Tibial nerve (tissue), 4 donors: Measurements from ENCODE around the gene PDZD2. TPM values are rescaled to one million over a fixed set of nuclear protein-coding genes. Genes with fewer than 3 reads are reported as not detected.

ENCODE experiments used
- DNase-seq, 2 donors: peaks; one replicate each; pipeline ENCODE4 v3.0.0-alpha.2; 2019; ENCODE audit warnings: low spot score in 2 of 2
- H3K27ac ChIP-seq, 4 donors: fragments of 200-600 bp; sonication (generic) in 3 of 4; one replicate each; pipeline ENCODE4 v1.5.1; 2017 to 2019; ENCODE audit warnings: mild to moderate bottlenecking in 1 of 4
- H3K27me3 ChIP-seq, 2 donors: fragments of 200-600 bp; sonication (generic) in 1 of 2; one replicate each; pipeline versions ENCODE4 v1.5.1 to v1.6.0; 2017 to 2019
- H3K36me3 ChIP-seq, 3 donors: fragments of 200-600 bp; sonication (generic); one replicate each; pipeline ENCODE4 v1.5.1; 2018 to 2019
- H3K4me1 ChIP-seq, 4 donors: fragments of 200-600 bp; sonication (generic) in 3 of 4; one replicate each; pipeline ENCODE4 v1.5.1; 2017 to 2019
- H3K4me3 ChIP-seq, 4 donors: fragments of 200-600 bp; sonication (generic) in 3 of 4; one replicate each; pipeline ENCODE4 v1.5.1; 2017 to 2019; ENCODE audit warnings: mild to moderate bottlenecking in 1 of 4, moderate library complexity in 1 of 4
- H3K9me3 ChIP-seq, 4 donors: fragments of 200-600 bp; sonication (generic) in 3 of 4; one replicate each; pipeline ENCODE4 v1.5.1; 2017 to 2019
- EP300 ChIP-seq, 2 donors: sonication (generic); formaldehyde crosslinking; IDR thresholded peaks; one replicate each; pipeline ENCODE4 v1.6.1; 2017; ENCODE audit warnings: antibody characterized with exemption in 2 of 2, mild to moderate bottlenecking in 1 of 2
- POLR2A ChIP-seq, 2 donors: fragments of 450-650 bp; IDR thresholded peaks; one replicate each; pipeline ENCODE4 v1.6.1; 2017; ENCODE audit warnings: antibody characterized with exemption in 2 of 2, mild to moderate bottlenecking in 2 of 2, moderate library complexity in 2 of 2
- WGBS, 2 donors: methylation state at CpG; one replicate each; pipeline ENCODE4 v1.1.5; 2018; 5-methylcytosine and 5-hydroxymethylcytosine counted together
- total RNA-seq, 4 donors: library from RNA; depleted of rRNA; stranded (reverse); fragments of >200 nt; gene quantifications; one replicate each; pipeline ENCODE4 v1.1.0, GENCODE V29; 2016
- TF ChIP-seq, protein P1 (sequence below), 5 experiments: fragments of 200-600 bp in 3 of 5; fragments of 450-650 bp in 2 of 5; sonication (generic) in 3 of 5; IDR thresholded peaks; one replicate each; pipeline ENCODE4 v1.5.1; 2016 to 2019; ENCODE audit warnings: antibody characterized with exemption in 5 of 5, mild to moderate bottlenecking in 3 of 5, moderate library complexity in 2 of 5

The PDZD2 gene
- total RNA-seq, 4 donors from 2014 or later = 102 to 153 (median 117) TPM

DNA sequence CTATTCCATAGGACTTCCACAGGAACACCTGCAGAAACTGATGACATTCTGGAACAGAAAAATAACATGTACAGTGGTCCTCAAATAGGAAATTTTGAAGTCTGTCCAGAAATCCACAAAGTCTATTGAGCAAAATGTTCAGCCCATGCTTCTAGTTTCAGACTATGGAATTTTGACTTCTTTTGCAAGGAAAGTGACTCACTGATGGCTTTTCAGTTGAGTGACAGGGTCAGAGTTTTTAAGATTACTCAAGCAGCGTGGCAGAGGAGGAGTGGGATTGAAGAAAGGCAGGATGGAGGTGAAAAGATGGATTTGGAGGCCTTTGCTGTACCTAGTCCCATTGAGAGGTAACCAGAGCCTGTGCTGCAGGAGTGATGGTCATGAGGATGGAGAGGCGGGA, 383.7 kb downstream of the PDZD2 start:
- 80 to 82% methylated on average over 2 of the region's 2 CpGs for WGBS, 2 donors
- no peaks in the 10 kb centered on the region for H3K36me3 ChIP-seq
- peak overlapping the region in 3 of 4 donors; percentile 45 to 94 (median 93) for H3K27ac ChIP-seq
- no peak for DNase-seq
- peaks cover 0 to 83% (median 50%) of the 10 kb centered on the region in 4 donors for H3K4me1 ChIP-seq
- H3K4me3 ChIP-seq = no peak overlapping the region
- TF ChIP-seq, protein P1, sequence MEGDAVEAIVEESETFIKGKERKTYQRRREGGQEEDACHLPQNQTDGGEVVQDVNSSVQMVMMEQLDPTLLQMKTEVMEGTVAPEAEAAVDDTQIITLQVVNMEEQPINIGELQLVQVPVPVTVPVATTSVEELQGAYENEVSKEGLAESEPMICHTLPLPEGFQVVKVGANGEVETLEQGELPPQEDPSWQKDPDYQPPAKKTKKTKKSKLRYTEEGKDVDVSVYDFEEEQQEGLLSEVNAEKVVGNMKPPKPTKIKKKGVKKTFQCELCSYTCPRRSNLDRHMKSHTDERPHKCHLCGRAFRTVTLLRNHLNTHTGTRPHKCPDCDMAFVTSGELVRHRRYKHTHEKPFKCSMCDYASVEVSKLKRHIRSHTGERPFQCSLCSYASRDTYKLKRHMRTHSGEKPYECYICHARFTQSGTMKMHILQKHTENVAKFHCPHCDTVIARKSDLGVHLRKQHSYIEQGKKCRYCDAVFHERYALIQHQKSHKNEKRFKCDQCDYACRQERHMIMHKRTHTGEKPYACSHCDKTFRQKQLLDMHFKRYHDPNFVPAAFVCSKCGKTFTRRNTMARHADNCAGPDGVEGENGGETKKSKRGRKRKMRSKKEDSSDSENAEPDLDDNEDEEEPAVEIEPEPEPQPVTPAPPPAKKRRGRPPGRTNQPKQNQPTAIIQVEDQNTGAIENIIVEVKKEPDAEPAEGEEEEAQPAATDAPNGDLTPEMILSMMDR (IDR thresholded peaks at IDR 0.05) = no peak
- TF ChIP-seq POLR2A (IDR thresholded peaks at IDR 0.05) (no peak), EP300 (IDR thresholded peaks at IDR 0.05) (no peak)
- no peaks in the 10 kb centered on the region for H3K27me3 ChIP-seq
- no peaks in the 10 kb centered on the region for H3K9me3 ChIP-seq

DNA sequence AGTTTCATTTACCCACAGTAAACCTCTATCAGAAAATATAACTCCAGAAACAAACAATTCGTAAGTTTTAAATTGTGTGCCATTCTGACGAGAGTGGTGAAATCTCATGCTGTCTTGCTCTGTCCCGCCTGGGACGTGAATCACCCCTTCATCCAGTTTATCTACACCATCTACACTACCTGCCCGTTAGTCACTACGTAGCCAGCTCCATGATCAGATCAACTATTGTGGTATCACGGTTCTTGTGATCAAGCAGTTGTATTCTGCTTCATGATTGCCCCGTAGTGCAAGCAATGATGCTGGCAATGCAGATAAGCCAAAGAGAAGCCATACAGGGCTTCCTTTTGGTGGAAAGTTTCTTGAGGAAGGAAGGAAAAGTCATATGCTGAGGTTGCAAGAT, 384.9 kb downstream of the PDZD2 start:
- H3K4me3 ChIP-seq = no peak overlapping the region
- peak overlapping the region in 2 of 4 donors; percentile 93 to 94 for H3K27ac ChIP-seq
- peaks cover 0 to 83% (median 45%) of the 10 kb centered on the region in 4 donors for H3K4me1 ChIP-seq
- WGBS, 2 donors = 83 to 86% methylated on average over 8 of the region's 8 CpGs
- H3K36me3 ChIP-seq = no peaks in the 10 kb centered on the region
- no peak for DNase-seq
- no peaks in the 10 kb centered on the region for H3K27me3 ChIP-seq
- TF ChIP-seq POLR2A (IDR thresholded peaks at IDR 0.05) = no peak
- TF ChIP-seq EP300 (IDR thresholded peaks at IDR 0.05) = no peak
- TF ChIP-seq, protein P1 (IDR thresholded peaks at IDR 0.05) = no peak
- H3K9me3 ChIP-seq = no peaks in the 10 kb centered on the region

DNA sequence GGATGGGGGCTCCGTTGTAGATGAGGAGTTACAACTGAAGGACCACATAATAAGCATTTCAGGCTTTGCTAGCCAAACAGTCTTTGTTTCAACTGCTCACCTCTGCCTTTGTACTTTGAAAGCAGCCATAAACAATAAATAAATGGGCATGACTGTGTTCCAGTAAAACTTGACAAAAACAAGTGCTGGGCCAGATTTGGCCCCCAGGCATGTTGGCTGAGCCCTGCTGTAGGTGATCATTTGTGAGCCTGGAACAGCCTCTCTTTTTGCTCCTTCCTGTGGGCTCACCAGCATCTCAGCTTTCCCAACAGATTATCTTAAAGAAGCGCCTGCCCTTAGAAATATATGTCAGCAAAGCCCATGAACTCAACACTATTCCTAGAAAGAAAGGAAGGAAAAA, 385.8 kb downstream of the PDZD2 start:
- 93 to 94% methylated on average over 2 of the region's 2 CpGs for WGBS, 2 donors
- peaks cover 0 to 81% (median 48%) of the 10 kb centered on the region in 4 donors for H3K4me1 ChIP-seq
- TF ChIP-seq POLR2A (IDR thresholded peaks at IDR 0.05) = no peak
- TF ChIP-seq, protein P1 (IDR thresholded peaks at IDR 0.05) = no peak
- no peak for TF ChIP-seq EP300 (IDR thresholded peaks at IDR 0.05)

DNA sequence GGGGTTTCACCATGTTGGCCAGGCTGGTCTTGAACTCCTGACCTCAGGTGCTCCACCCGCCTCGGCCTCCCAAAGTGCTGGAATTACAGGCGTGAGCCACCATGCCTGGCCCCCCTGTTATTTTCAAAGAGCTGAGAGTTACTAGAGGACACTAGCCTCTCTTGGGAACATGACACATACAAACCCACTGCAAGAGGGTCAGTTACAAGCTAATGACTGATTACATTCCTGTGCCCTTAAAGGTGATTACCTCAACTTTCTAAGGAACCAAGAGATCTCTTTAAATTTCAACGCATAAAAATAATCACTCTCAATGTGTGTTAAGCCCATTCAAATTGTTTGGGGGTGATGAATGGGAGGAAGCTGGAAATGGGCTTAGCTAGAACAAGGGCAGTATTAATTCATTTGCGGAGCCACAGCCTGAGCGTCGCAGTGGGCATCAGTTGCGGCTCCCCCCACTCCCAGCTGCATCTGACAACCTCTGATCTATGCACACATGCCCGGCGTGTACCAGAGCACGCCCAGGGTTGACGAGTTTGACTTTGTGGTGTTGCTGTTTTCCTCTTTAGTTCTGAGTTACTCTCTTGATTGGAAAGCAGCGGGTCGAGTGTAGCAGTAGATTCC, 388.3 kb downstream of the PDZD2 start:
- Histone ChIP-seq H3K27me3 (no peaks in the 10 kb centered on the region), H3K4me1 (peaks cover 4 to 81% (median 52%) of the 10 kb centered on the region in 4 donors), H3K9me3 (no peaks in the 10 kb centered on the region), H3K27ac (peak overlapping the region; percentile 55 to 93 (median 90)), H3K36me3 (no peaks in the 10 kb centered on the region), H3K4me3 (peak overlapping the region in 1 of 4 donors; percentile 14)
- WGBS, 2 donors = 25 to 30% methylated on average over 14 of the region's 14 CpGs
- TF ChIP-seq POLR2A (IDR thresholded peaks at IDR 0.05) = no peak
- TF ChIP-seq, protein P1 (IDR thresholded peaks at IDR 0.05) = no peak
- no peak for TF ChIP-seq EP300 (IDR thresholded peaks at IDR 0.05)
- DNase-seq = no peak

More for the DNA sequence above, 385.8 kb downstream of the PDZD2 start:
- no peaks in the 10 kb centered on the region for H3K27me3 ChIP-seq
- no peaks in the 10 kb centered on the region for H3K9me3 ChIP-seq
- peak overlapping the region in 2 of 4 donors; percentile 72 to 93 for H3K27ac ChIP-seq
- H3K4me3 ChIP-seq = no peak overlapping the region
- DNase-seq = no peak
- H3K36me3 ChIP-seq = no peaks in the 10 kb centered on the region

DNA sequence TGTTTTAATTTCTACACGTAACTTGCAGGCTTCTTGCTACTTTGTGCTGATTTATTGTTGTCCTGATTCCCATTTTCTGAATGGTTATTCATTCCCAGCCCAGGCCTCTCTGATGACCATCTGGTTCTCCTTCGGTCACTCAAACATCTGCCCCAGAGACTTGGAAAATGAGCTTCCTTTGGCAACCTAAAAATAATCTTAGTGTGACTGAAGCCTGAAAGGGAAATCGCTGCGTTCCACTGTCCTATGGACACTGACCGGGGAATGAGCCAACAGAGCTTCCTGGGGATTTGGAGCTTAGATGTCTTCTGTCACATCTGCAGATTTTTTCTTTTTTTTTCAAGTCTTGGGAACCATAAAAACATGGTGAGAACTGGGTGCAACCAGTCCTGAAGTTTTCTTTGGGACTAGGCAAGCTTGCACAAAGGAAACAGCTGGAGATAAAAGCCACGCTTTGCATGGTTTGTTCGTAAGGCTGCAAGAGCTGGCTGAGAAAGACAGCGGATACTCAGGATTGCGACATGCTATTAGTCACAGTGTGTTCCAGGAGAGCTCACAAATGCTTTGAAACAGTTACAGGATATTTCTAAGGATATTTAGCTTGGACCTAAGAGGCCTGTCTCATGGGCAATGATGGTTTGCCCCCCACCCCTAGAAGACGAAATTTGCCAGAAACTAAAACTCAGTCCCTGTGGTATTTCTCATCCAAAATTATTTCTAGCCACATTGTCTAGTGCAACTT, 389.0 kb downstream of the PDZD2 start:
- peaks cover 4 to 81% (median 52%) of the 10 kb centered on the region in 4 donors for H3K4me1 ChIP-seq
- WGBS, 2 donors = 8 to 10% methylated on average over 10 of the region's 10 CpGs
- H3K27ac ChIP-seq = peak overlapping the region; percentile 55 to 93 (median 90)
- peak; percentile 41 to 83 for DNase-seq
- no peaks in the 10 kb centered on the region for H3K27me3 ChIP-seq
- H3K9me3 ChIP-seq = no peaks in the 10 kb centered on the region
- TF ChIP-seq, protein P1 (IDR thresholded peaks at IDR 0.05) = peak in 1 of 5 experiments; percentile 12
- TF ChIP-seq EP300 (IDR thresholded peaks at IDR 0.05) (peak; percentile 87 to 99), POLR2A (IDR thresholded peaks at IDR 0.05) (peak in 1 of 2 donors; percentile 22)
- no peaks in the 10 kb centered on the region for H3K36me3 ChIP-seq
- H3K4me3 ChIP-seq = peak overlapping the region in 1 of 4 donors; percentile 14
